GM12892 (cell line): ENCODE results near the gene NARF.

Source experiments
- POLR2A ChIP-seq: IDR thresholded peaks from 2 replicates; pipeline ENCODE4 v1.6.1; 2011; ENCODE audit warnings: low read depth, low read length, control low read depth
- POLR2AphosphoS5 ChIP-seq: IDR thresholded peaks from 2 replicates; pipeline ENCODE4 v1.6.1; 2011; ENCODE audit warnings: low read depth, low read length, control low read depth

- TF ChIP-seq POLR2A (no peak), POLR2AphosphoS5 (no peak)
Measured at GRCh38 chr17:82408938-82409318, 49.6 kb upstream of the NARF start.
